ENCODE data around the gene FGF12. TPM values are rescaled to one million over a fixed set of nuclear protein-coding genes. Genes with fewer than 3 reads are reported as not detected.
"Not testable (repeated sequence)": the region's sequence is repeated elsewhere in the genome, so short reads cannot be mapped to it uniquely, and the experiment has no call there.

Gene FGF12
- total RNA-seq: 450 TPM
- long read RNA-seq, transcript FGF12-209 (2 exons, 546 nt): major isoform, 11 of 257 reads
- long read RNA-seq, partial matches to known transcripts: 200 of 257 reads
- long read RNA-seq, other reads (novel, unspliced or antisense): 44 of 257 reads

- peak; percentile 94 for ATAC-seq
- DNase-seq: peak; percentile 91
- intact Hi-C loops (cut with micrococcal nuclease): no loop called here
These were observed at the start of gene FGF12 for GRCh38 chr3:192727032-192727847. Gene FGF12, minus strand, starts transcription at chr3:192727541.

- intact Hi-C loops (cut with micrococcal nuclease): loop anchor here (5.0 kb wide), 1 partner anchor 207 kb away; no protein-coding TSS in a partner anchor
- ATAC-seq, DNase-seq: not testable (repeated sequence)
These were observed 47.0 kb upstream of the FGF12 start for GRCh38 chr3:192774341-192774740.

GRCh38 chr3:192772240-192772894, 45.0 kb upstream of the FGF12 start:
- DNase-seq (peak; percentile 59), ATAC-seq (peak; percentile 95)
- intact Hi-C loops (cut with micrococcal nuclease): loop anchor here (5.0 kb wide), 1 partner anchor 205 kb away; no protein-coding TSS in a partner anchor

GRCh38 chr3:192758654-192759053, 31.3 kb upstream of the FGF12 start:
- intact Hi-C loops (cut with micrococcal nuclease): no loop called here
- ATAC-seq (no peak), DNase-seq (peak; percentile 20)

GRCh38 chr3:192751148-192751547, 23.8 kb upstream of the FGF12 start:
- intact Hi-C loops (cut with micrococcal nuclease): no loop called here
- ATAC-seq: no peak
- DNase-seq: no peak

- ATAC-seq (no peak), DNase-seq (no peak)
- intact Hi-C loops (cut with micrococcal nuclease): no loop called here
These were observed 22.9 kb upstream of the FGF12 start for GRCh38 chr3:192750201-192750600.

GRCh38 chr3:192747746-192748145, 20.4 kb upstream of the FGF12 start:
- DNase-seq (no peak), ATAC-seq (no peak)
- intact Hi-C loops (cut with micrococcal nuclease): no loop called here

- DNase-seq: no peak
These were observed 19.8 kb upstream of the FGF12 start for GRCh38 chr3:192747145-192747544.

GRCh38 chr3:192745150-192745549, 17.8 kb upstream of the FGF12 start:
- ATAC-seq: peak; percentile 54
- DNase-seq: peak; percentile 12
- intact Hi-C loops (cut with micrococcal nuclease): no loop called here

More at GRCh38 chr3:192747145-192747544, 19.8 kb upstream of the FGF12 start:
- intact Hi-C loops (cut with micrococcal nuclease): no loop called here
- ATAC-seq: no peak

- ATAC-seq; intact Hi-C loops (cut with micrococcal nuclease); DNase-seq: not testable (repeated sequence)
These were observed 17.3 kb upstream of the FGF12 start for GRCh38 chr3:192744604-192745003.

- ATAC-seq (no peak), DNase-seq (no peak)
- intact Hi-C loops (cut with micrococcal nuclease): no loop called here
These were observed 10.2 kb upstream of the FGF12 start for GRCh38 chr3:192737506-192737905.

GRCh38 chr3:192731233-192731632, 3.9 kb upstream of the FGF12 start:
- ATAC-seq (no peak), DNase-seq (no peak)
- intact Hi-C loops (cut with micrococcal nuclease): no loop called here

GRCh38 chr3:192726385-192726784, 956 bp downstream of the FGF12 start:
- ATAC-seq: peak; percentile 33
- intact Hi-C loops (cut with micrococcal nuclease): no loop called here
- DNase-seq: no peak

GRCh38 chr3:192719964-192720363, 7.4 kb downstream of the FGF12 start:
- intact Hi-C loops (cut with micrococcal nuclease): no loop called here
- no peak for ATAC-seq
- DNase-seq: no peak

GRCh38 chr3:192718156-192718555, 9.2 kb downstream of the FGF12 start:
- DNase-seq: no peak
- no peak for ATAC-seq
- intact Hi-C loops (cut with micrococcal nuclease): no loop called here

- no peak for DNase-seq
- ATAC-seq: peak; percentile 19
- intact Hi-C loops (cut with micrococcal nuclease): no loop called here
These were observed 12.2 kb downstream of the FGF12 start for GRCh38 chr3:192715126-192715525.

GRCh38 chr3:192711126-192711525, 16.2 kb downstream of the FGF12 start:
- intact Hi-C loops (cut with micrococcal nuclease); DNase-seq; ATAC-seq: not testable (repeated sequence)

- DNase-seq (no peak), ATAC-seq (no peak)
- intact Hi-C loops (cut with micrococcal nuclease): no loop called here
These were observed 17.0 kb downstream of the FGF12 start for GRCh38 chr3:192710366-192710765.

GRCh38 chr3:192706272-192706671, 21.1 kb downstream of the FGF12 start:
- DNase-seq (peak; percentile 74), ATAC-seq (peak; percentile 90)
- intact Hi-C loops (cut with micrococcal nuclease): no loop called here

GRCh38 chr3:192700885-192701284, 26.5 kb downstream of the FGF12 start:
- ATAC-seq: no peak
- intact Hi-C loops (cut with micrococcal nuclease): no loop called here
- DNase-seq: no peak

All from left ventricle myocardium superior (tissue), 1 donor.